ENCODE data around the gene CDK2AP2. TPM values are rescaled to one million over a fixed set of nuclear protein-coding genes. Genes with fewer than 3 reads are reported as not detected.

Gene CDK2AP2
- total and polyA plus RNA-seq, 9 of the 15 experiments (the other 6 are each of a cell fraction or from before 2014, with no cell fraction given), result 4.4 to 47.4 (median 21.7) TPM

- no peak for TF ChIP-seq SMAD3 (CRISPR knock-in tag; conservative IDR thresholded peaks at IDR 0.05)
- TF ChIP-seq BACH1 (tag; IDR thresholded peaks at IDR 0.05), result no peak
- TF ChIP-seq EP400 (IDR thresholded peaks at IDR 0.05), result peak; percentile 93
- TF ChIP-seq MTA2 (IDR thresholded peaks at IDR 0.05; ENCODE audit: low read depth), result no peak
- TF ChIP-seq ETS1 (conservative IDR thresholded peaks at IDR 0.05; ENCODE audit: control insufficient read depth, low read depth, low read length), result peak; percentile 60; the same call in 1 of the 2 replicates
- no peak for TF ChIP-seq HOMEZ (CRISPR knock-in tag; IDR thresholded peaks at IDR 0.05)
- peak; percentile 95 to 96 for TF ChIP-seq MAZ (CRISPR knock-in tag; conservative IDR thresholded peaks at IDR 0.05 in 1 of 2, IDR thresholded peaks at IDR 0.05 in 1 of 2)
- no peak; the same call in 1 of the 2 replicates for TF ChIP-seq KAT7 (CRISPR knock-in tag; IDR thresholded peaks at IDR 0.05; ENCODE audit: borderline replicate concordance)
- no peak for TF ChIP-seq PURB (CRISPR knock-in tag; IDR thresholded peaks at IDR 0.05; ENCODE audit: low read depth)
- TF ChIP-seq KLF10 (CRISPR knock-in tag; IDR thresholded peaks at IDR 0.05), result no peak
- TF ChIP-seq USF1 (CRISPR knock-in tag; IDR thresholded peaks at IDR 0.05), result peak; percentile 81
- TF ChIP-seq PHF20 (IDR thresholded peaks at IDR 0.05; ENCODE audit: partially characterized antibody), result peak; percentile 91
- 0 out of 2 replicates have a peak, but pooled peaks have one; percentile 8 for TF ChIP-seq SMC3 (conservative IDR thresholded peaks at IDR 0.05; ENCODE audit: insufficient read depth, low read depth, low read length)
- no peak for TF ChIP-seq KAT2B (IDR thresholded peaks at IDR 0.05; ENCODE audit: low read depth, low read length)
- TF ChIP-seq ZNF592 (IDR thresholded peaks at IDR 0.05), result no peak
- no peak for TF ChIP-seq TAF7 (tag; IDR thresholded peaks at IDR 0.05)
- TF ChIP-seq BMI1 (IDR thresholded peaks at IDR 0.05; ENCODE audit: low read length), result peak; percentile 97
- no peak for TF ChIP-seq IRF9 (tag; IDR thresholded peaks at IDR 0.05)
- TF ChIP-seq SMAD1 (IDR thresholded peaks at IDR 0.05; ENCODE audit: low read depth, low read length, partially characterized antibody), result peak; percentile 45
These were observed 642 bp upstream of the CDK2AP2 start (continued) for GRCh38 chr11:67508486-67509121.
